Measurements from ENCODE around the gene PRPS1. TPM values are rescaled to one million over a fixed set of nuclear protein-coding genes. Genes with fewer than 3 reads are reported as not detected.

PRPS1 gene
- polyA plus RNA-seq, 1 donor (not counting 4 experiments of a cell fraction or from before 2014, with no cell fraction given): 48.4 TPM

GRCh38 chrX:107600366-107600765 is 27.9 kb upstream of the PRPS1 start:
- no peaks in the 10 kb centered on the region for H3K4me1 ChIP-seq (ENCODE audit: control insufficient read depth, extremely low read depth, insufficient read depth, low read length)
- FAIRE-seq (no peak), DNase-seq (ENCODE audit: low read depth, low spot score) (no peak)
- dilution Hi-C loops (cut with MboI; ENCODE audit: extremely low pct_ligation_motif_present, low sequenced_read_pairs): no loop called here
- H4K20me1 ChIP-seq (ENCODE audit: control insufficient read depth, extremely low read depth, insufficient read depth, low read length): no peaks in the 10 kb centered on the region
- H3K9me3 ChIP-seq (ENCODE audit: control insufficient read depth, low read depth, low read length): peaks cover 4% of the 10 kb centered on the region
- H3K79me2 ChIP-seq (ENCODE audit: control insufficient read depth, insufficient read depth, low read length): no peaks in the 10 kb centered on the region
- no peak overlapping the region for H3K4me3 ChIP-seq (ENCODE audit: control insufficient read depth in 2 of 3, extremely low read depth in 1 of 3, insufficient read depth in 2 of 3, low read depth in 1 of 3, low read length in 3 of 3)
- no peak overlapping the region for H3K9ac ChIP-seq (ENCODE audit: control insufficient read depth, extremely low read depth, insufficient read depth, low read length)
- no peak overlapping the region for H3K27ac ChIP-seq (ENCODE audit: control insufficient read depth, insufficient read depth, low read length)
- no peak overlapping the region for H2AFZ ChIP-seq (ENCODE audit: control insufficient read depth, low read length)
- H3K27me3 ChIP-seq (ENCODE audit: control insufficient read depth, extremely low read depth, insufficient read depth, low read length): peaks cover 6% of the 10 kb centered on the region
- H3K36me3 ChIP-seq (ENCODE audit: control insufficient read depth in 2 of 2, extremely low read depth in 1 of 2, insufficient read depth in 2 of 2, low read length in 2 of 2): no peaks in the 10 kb centered on the region
- H3K9me1 ChIP-seq (ENCODE audit: control insufficient read depth, extremely low read depth, insufficient read depth, low read length): no peaks in the 10 kb centered on the region
- TF ChIP-seq CTCF (optimal IDR thresholded peaks at IDR 0.05 in 1 of 3, IDR thresholded peaks at IDR 0.05 in 1 of 3, conservative IDR thresholded peaks at IDR 0.05 in 1 of 3; ENCODE audit: extremely low read depth in 1 of 3, insufficient read depth in 2 of 3, low read length in 3 of 3) (no peak), EZH2 (IDR thresholded peaks at IDR 0.05; ENCODE audit: low read length) (no peak)
- H3K4me2 ChIP-seq (ENCODE audit: control insufficient read depth, extremely low read depth, insufficient read depth, low read depth, low read length): no peak overlapping the region

- dilution Hi-C loops (cut with MboI; ENCODE audit: extremely low pct_ligation_motif_present, low sequenced_read_pairs): no loop called here
- H3K9me3 ChIP-seq (ENCODE audit: control insufficient read depth, low read depth, low read length): peaks cover 4% of the 10 kb centered on the region
- H3K27me3 ChIP-seq (ENCODE audit: control insufficient read depth, extremely low read depth, insufficient read depth, low read length): peaks cover 6% of the 10 kb centered on the region
- H3K4me1 ChIP-seq (ENCODE audit: control insufficient read depth, extremely low read depth, insufficient read depth, low read length): no peaks in the 10 kb centered on the region
- H3K79me2 ChIP-seq (ENCODE audit: control insufficient read depth, insufficient read depth, low read length): no peaks in the 10 kb centered on the region
- no peak overlapping the region for H3K4me2 ChIP-seq (ENCODE audit: control insufficient read depth, extremely low read depth, insufficient read depth, low read depth, low read length)
- DNase-seq (ENCODE audit: low read depth, low spot score) (no peak), FAIRE-seq (no peak)
- H3K4me3 ChIP-seq (ENCODE audit: control insufficient read depth in 2 of 3, extremely low read depth in 1 of 3, insufficient read depth in 2 of 3, low read depth in 1 of 3, low read length in 3 of 3): no peak overlapping the region
- TF ChIP-seq CTCF (optimal IDR thresholded peaks at IDR 0.05 in 1 of 3, IDR thresholded peaks at IDR 0.05 in 1 of 3, conservative IDR thresholded peaks at IDR 0.05 in 1 of 3; ENCODE audit: extremely low read depth in 1 of 3, insufficient read depth in 2 of 3, low read length in 3 of 3) (no peak), EZH2 (IDR thresholded peaks at IDR 0.05; ENCODE audit: low read length) (no peak)
- no peak overlapping the region for H2AFZ ChIP-seq (ENCODE audit: control insufficient read depth, low read length)
- no peaks in the 10 kb centered on the region for H4K20me1 ChIP-seq (ENCODE audit: control insufficient read depth, extremely low read depth, insufficient read depth, low read length)
- H3K9me1 ChIP-seq (ENCODE audit: control insufficient read depth, extremely low read depth, insufficient read depth, low read length): no peaks in the 10 kb centered on the region
- no peaks in the 10 kb centered on the region for H3K36me3 ChIP-seq (ENCODE audit: control insufficient read depth in 2 of 2, extremely low read depth in 1 of 2, insufficient read depth in 2 of 2, low read length in 2 of 2)
- no peak overlapping the region for H3K9ac ChIP-seq (ENCODE audit: control insufficient read depth, extremely low read depth, insufficient read depth, low read length)
- H3K27ac ChIP-seq (ENCODE audit: control insufficient read depth, insufficient read depth, low read length): no peak overlapping the region
These were observed 27.0 kb upstream of the PRPS1 start for GRCh38 chrX:107601326-107601725.
